HG03108 (cell line): ENCODE measurements around the gene AGBL4.
"Not testable (repeated sequence)": the region's sequence is repeated elsewhere in the genome, so short reads cannot be mapped to it uniquely, and the experiment has no call there.

ENCODE experiments used
- ATAC-seq: cut with Tn5 transposase; IDR thresholded peaks from one replicate; pipeline ENCODE4 v1.9.1; 2021; ENCODE audit warnings: moderate library complexity; ENCODE audit not compliant: unreplicated experiment

Gene AGBL4

DNA sequence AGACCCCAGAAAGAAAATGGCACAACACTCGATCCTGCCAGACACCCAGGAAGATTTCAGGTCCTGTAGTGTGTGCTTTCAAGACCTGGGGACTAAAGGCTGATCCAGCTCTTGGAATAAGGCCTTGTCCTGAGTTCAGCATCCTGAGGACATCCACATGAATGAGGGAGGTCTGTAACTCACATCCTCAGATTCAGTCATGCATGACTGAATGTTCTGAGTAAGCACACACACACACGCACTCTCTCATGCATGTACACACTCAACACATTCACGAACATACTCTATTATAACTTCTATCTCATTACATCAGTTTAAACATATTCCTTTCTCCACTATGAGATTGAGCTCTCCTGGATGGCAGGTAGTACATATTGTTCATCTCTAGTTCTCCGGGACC is 973.7 kb downstream of the AGBL4 start:
- ATAC-seq: no peak

DNA sequence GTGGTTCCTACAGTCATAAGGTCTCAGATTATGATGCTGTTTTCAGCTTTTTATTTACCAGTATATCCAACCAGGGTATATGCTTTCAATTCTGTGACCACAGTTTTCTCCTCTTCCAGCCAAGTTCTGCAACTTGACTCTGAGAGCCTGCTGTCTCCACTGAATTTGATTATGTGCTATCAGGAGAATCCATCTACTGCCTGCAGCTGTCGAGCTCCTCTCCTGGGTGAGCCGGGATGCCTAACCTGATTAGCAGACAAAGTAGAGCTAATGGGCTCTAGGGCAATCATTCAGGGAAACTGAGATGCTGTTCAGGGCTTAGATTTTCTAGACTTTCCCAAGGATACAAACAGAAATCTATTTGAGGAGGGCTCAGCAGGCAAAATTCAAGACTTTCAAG is 975.6 kb downstream of the AGBL4 start:
- ATAC-seq: no peak

DNA sequence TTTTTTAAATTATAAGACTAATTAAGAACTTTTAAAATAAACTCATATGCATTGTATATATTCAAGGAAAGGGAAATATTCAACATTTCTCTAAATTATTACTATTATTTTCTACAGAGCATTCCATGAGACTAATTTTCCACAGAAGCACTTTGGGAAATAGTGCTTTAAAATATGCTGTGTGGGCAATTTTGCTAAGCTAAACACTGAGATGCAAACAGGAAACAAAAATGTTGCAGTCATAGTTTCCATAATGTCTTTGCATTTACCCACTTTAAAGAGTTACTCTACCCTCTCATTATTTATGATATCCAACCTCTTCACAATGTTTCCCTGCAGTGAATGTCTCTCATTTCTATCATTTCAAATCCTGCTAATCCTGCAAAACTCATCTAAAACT is 977.4 kb downstream of the AGBL4 start:
- ATAC-seq: no peak

- ATAC-seq: no peak
Observed at GRCh38 chr1:49045371-49045770, 978.4 kb downstream of the AGBL4 start.

- ATAC-seq: no peak
Observed at GRCh38 chr1:49036700-49037099, 987.1 kb downstream of the AGBL4 start.

- ATAC-seq: no peak
Observed at GRCh38 chr1:49028396-49028795, 995.4 kb downstream of the AGBL4 start.

GRCh38 chr1:49026230-49026811 is 997.4 kb downstream of the AGBL4 start:
- ATAC-seq: no peak

DNA sequence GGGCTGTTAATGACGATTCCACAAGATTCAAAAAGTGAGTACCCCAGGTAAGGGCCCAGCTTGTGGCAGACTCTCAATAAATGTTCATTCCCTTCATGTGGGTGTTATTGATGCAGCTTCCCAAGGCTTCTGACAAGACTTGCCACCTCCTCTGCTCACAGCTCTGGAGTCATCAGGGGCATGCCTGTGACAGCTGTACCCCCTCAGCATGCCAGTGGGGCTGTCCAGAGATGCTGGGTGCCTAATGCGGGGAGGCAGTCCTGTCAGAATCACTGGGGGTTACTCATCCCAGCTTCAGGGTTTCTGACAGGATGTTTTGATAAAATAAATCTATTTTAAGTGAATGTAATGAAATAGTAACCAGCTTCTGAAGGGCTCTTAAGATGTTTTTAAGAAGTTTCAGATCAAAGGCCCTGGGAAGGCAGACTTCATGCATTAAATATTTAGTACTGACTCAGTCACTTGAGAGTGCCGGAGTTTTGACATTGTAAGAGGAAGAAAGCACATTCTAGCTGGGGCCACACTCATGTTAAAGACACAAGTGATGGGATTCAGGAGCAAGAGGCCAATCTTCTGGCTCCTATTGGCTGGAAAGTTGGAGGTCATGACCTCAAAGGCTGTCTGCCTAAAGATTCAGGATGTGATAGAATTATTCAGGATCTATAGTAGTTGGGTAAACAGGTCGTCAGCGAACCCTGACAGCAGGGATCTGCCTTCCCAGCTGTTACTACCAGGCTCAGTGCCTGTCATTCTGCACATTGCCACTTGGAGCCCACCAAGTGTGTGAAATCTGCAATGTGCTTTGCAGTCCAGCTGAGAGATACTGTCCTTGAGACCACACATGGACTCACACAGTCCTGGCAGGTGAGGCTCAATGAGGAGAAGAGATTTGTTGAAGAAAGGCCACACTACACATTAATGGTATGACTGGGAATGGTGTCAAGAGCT is 1007.5 kb downstream of the AGBL4 start:
- no peak for ATAC-seq

- ATAC-seq: no peak
Observed at GRCh38 chr1:49013079-49013478, 1010.7 kb downstream of the AGBL4 start.

DNA sequence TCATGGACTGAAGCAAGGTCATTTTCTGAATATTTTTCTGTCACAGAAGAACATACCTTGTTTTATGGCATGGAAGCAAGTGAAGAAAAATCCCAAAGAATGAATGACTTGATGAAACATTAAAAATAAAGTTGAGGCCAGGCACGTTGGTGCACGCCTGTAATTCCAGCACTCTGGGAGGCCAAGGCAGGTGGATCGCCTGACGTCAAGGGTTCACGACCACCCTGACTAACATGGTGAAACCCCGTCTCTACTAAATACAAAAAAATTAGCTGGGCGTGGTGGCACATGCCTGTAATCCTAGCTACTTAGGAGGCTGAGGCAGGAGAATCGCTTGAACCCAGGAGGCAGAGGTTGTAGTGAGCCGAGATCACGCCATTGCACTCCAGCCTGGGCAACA is 1020.8 kb downstream of the AGBL4 start:
- ATAC-seq: not testable (repeated sequence)

- ATAC-seq: no peak
Observed at GRCh38 chr1:48999321-48999720, 1024.4 kb downstream of the AGBL4 start.

DNA sequence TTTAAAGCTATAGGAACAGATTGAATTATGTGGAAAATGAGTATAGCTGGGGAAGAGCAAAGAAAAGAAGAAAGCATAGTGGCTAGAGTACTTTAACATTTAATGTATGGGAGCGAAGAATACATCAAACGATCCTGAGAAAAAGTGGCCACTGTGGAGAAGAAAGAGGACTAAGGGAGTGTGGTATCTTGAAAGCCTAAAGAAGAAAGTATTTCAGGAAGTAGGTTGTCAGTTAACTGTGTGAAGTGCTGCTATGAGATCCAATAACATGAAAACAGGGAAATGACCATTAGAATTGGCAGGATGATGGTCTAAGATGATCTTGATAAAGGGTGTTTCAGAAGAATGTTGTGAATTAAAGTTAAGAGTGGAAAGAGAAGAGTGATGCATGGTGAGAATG is 1027.4 kb downstream of the AGBL4 start:
- ATAC-seq: no peak

DNA sequence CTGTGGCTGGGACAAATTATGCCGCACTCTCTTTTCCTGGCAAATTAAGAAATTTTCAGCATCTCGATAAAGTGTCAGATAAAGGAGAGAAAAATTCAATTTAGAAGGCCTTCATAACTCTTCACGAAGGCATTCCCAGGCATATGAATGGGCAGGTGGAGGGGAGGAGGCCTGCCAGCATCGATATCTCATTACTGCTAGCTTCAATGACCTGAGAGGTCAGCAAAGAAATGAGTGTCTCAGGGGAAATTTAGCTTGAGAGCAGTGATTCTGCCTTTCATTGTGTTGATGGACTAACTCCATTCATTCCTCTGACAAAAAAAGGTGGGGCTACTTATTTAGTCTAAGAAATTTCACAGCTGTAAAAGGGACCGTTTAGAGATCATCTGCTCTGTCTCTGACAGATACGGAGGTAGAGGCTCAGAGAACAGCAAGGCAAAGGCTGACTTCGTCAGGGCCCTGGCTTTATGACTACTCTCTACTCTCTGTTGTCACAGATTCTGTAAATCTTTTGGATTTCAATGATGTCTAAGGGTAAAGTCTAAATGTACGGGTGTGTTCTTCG is 1035.0 kb downstream of the AGBL4 start:
- ATAC-seq: no peak

GRCh38 chr1:48979940-48980339 is 1043.8 kb downstream of the AGBL4 start:
- no peak for ATAC-seq

DNA sequence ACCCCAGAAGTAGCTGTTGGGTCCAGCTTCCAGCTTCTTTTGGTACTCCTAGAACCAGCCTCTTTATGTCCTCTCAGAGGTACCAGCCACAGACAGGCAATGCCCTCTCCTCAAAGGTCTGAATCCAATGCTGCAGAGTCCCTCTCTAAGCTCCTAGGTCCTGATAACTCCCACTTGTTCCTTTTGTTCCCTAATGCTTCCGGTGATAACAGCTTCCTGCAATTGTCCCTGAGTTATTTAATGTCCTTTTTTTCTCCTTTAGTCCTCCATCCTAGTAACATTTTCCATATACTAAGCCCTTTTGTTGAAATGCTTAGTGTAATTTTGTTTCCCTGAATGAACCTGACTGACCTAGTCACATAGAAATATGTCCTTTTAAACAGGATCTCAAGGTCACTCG is 1045.3 kb downstream of the AGBL4 start:
- no peak for ATAC-seq

- ATAC-seq: no peak
Observed at GRCh38 chr1:48977273-48977672, 1046.5 kb downstream of the AGBL4 start.

GRCh38 chr1:48969971-48970370 is 1053.8 kb downstream of the AGBL4 start:
- ATAC-seq: no peak

DNA sequence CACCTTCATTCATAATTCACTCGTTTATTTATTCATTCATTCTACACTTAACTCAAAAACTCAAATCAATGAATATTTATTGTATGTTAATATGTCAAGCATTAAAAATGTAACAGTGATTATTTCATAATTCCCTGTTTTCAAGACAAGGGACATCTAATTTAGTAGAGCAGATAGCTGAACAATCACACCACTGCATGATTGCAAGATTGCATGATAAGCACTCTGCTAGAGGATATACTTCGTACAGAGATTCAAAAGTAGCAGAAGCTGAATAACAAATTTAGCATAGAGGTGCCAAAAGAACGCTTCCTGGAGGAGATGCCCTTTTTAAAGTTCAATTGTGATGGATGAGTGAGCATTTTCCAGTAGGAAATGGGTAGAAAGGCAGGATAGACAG is 1056.4 kb downstream of the AGBL4 start:
- no peak for ATAC-seq

DNA sequence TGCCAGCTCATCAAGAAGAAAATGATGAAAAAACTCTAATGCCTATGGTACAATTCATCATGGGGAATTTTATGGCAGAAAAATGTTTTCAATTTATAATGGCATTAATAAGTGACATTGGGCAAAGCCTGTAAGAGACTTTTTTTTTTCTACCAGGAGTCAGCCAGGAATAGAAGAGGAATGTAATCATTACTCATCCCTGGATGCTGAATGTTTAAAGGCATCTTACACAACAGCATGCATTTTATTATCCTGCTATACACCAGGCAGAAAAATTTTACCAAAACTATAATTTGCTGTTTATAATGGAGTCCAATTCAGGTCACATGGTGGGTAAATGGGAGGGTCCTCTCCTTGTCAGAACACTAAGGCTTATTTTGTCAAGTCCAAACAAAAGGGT is 1057.2 kb downstream of the AGBL4 start:
- ATAC-seq: no peak

- no peak for ATAC-seq
Observed at GRCh38 chr1:48960320-48960719, 1063.4 kb downstream of the AGBL4 start.

DNA sequence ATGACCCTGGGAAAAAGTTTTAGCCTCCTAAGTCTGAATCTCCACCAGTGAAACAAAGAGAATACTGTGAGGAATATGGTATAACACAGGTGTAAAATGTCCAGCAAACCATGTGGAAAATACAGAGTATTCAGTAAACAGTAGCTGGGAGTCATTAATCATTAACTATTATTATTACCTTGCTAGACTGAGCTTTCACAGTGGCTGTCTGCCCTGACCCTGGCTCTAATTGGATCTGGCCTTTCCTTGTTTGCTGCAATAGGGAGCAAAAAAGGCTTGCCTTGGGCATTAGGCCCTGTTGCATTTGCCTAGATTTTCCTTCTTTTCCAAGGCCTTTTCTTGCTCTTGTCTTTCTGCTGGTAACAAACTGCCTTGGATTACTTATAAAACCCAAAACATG is 1068.0 kb downstream of the AGBL4 start:
- no peak for ATAC-seq

GRCh38 chr1:48953617-48954016 is 1070.1 kb downstream of the AGBL4 start:
- no peak for ATAC-seq
